ENCODE measurements around the gene RALGAPA1. TPM values are rescaled to one million over a fixed set of nuclear protein-coding genes. Genes with fewer than 3 reads are reported as not detected.
A peak's percentile ranks its signal among the peaks of the same experiment; 100 is the strongest.

The RALGAPA1 gene
- total RNA-seq, 1 experiment from 2014 or later = 31.7 TPM

DNA sequence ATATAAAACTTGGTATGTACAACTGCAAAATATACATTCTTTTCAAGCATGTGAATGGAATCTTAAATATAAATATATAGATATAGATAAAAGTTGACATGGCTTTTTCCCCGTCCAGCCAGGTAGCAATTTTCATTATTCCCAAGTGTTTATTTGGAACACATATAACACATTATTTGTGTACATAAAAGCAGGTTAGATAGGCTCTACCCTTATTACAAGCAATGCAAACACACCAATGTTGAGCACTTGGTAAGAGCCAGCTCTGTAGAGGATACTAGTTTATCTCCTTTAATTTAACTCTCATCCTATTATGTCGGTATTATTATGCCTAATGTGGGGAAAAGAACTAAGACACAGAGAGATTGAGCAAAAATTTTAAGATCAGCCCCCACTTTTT lies 282.1 kb downstream of the RALGAPA1 start:
- Mint-ChIP-seq H3K27ac (no peak overlapping the region), H3K36me3 (peaks cover 3% of the 10 kb centered on the region; the same call in 1 of the 2 replicates), H3K4me1 (no peaks in the 10 kb centered on the region), H3K9me3 (peaks cover 8% of the 10 kb centered on the region), H3K4me3 (no peak overlapping the region), H3K27me3 (ENCODE audit: low read depth) (peaks cover 47% of the 10 kb centered on the region)
- CTCF ChIA-PET = no interaction called here
- DNase-seq (ENCODE audit: low spot score) (no peak), ATAC-seq (no peak)
- TF ChIP-seq ZNF396 (CRISPR knock-in tag; IDR thresholded peaks at IDR 0.05; ENCODE audit: borderline replicate concordance) (no peak), JUN (CRISPR knock-in tag; IDR thresholded peaks at IDR 0.05) (no peak)
- POLR2A ChIA-PET = no interaction called here

DNA sequence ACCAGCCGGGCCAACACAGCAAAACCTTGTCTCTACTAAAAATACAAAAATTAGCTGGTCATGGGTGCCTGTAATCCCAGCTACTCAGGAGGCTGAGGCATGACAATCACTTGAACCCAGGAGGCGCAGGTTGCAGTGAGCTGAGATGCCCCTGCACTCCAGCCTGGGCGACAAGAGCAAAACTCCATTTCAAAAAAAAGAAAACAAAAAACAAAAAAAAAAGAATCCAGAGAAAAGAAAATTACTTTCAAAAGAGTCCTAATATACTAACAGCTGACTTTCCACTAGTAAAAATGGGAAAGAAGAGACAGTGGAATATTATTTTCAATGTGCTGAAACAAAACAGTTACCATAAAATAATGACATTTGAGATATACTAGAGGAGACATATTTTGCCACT lies 283.4 kb downstream of the RALGAPA1 start:
- ChIA-PET POLR2A (interaction anchor here (0.6 kb wide), 1 partner anchor 461 kb away, joined by 3 read pairs; no protein-coding TSS in a partner anchor), CTCF (no interaction called here)
- Mint-ChIP-seq H3K4me3 (no peak overlapping the region), H3K9me3 (peaks cover 8% of the 10 kb centered on the region), H3K36me3 (peaks cover 3% of the 10 kb centered on the region; the same call in 1 of the 2 replicates), H3K4me1 (no peaks in the 10 kb centered on the region), H3K27me3 (ENCODE audit: low read depth) (peaks cover 35% of the 10 kb centered on the region), H3K27ac (no peak overlapping the region)
- TF ChIP-seq, protein P1, sequence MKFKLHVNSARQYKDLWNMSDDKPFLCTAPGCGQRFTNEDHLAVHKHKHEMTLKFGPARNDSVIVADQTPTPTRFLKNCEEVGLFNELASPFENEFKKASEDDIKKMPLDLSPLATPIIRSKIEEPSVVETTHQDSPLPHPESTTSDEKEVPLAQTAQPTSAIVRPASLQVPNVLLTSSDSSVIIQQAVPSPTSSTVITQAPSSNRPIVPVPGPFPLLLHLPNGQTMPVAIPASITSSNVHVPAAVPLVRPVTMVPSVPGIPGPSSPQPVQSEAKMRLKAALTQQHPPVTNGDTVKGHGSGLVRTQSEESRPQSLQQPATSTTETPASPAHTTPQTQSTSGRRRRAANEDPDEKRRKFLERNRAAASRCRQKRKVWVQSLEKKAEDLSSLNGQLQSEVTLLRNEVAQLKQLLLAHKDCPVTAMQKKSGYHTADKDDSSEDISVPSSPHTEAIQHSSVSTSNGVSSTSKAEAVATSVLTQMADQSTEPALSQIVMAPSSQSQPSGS (CRISPR knock-in tag; IDR thresholded peaks at IDR 0.05; ENCODE audit: borderline replicate concordance, low read depth) = no peak
- peak; percentile 52; the same call in 1 of the 2 replicates for TF ChIP-seq ZNF317 (CRISPR knock-in tag; IDR thresholded peaks at IDR 0.05; ENCODE audit: borderline replicate concordance, low read depth)
- ATAC-seq = no peak
- DNase-seq (ENCODE audit: low spot score) = no peak

DNA sequence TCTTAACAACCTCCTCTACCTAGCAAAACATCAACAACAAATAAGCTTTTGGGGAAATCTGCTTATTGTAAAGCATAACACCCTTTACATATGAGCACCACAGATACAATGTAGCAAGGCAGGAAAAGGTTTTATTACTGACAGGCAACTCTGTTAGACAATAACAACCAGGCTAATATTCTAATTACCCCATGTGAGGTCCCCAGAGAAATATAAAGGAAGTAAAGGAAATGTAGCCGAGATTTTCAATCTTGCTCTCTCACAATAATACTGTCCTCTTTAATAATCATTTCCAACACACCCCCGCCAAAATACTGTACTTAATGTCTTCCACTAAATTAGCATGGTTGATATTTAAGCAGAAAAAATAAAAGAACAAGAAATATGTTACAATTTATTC lies 289.1 kb downstream of the RALGAPA1 start:
- Mint-ChIP-seq H3K27ac (no peak overlapping the region), H3K27me3 (ENCODE audit: low read depth) (0 out of 2 replicates have a peak, but pooled peaks cover 2% of the 10 kb centered on the region), H3K9me3 (peaks cover 11% of the 10 kb centered on the region), H3K4me1 (no peaks in the 10 kb centered on the region), H3K4me3 (no peak overlapping the region), H3K36me3 (peaks cover 3% of the 10 kb centered on the region; the same call in 1 of the 2 replicates)
- POLR2A ChIA-PET = no interaction called here
- no peak for TF ChIP-seq ETV6 (CRISPR knock-in tag; IDR thresholded peaks at IDR 0.05)
- no peak for TF ChIP-seq NR3C1 (CRISPR knock-in tag; conservative IDR thresholded peaks at IDR 0.05; ENCODE audit: low read depth)
- TF ChIP-seq, protein P2, sequence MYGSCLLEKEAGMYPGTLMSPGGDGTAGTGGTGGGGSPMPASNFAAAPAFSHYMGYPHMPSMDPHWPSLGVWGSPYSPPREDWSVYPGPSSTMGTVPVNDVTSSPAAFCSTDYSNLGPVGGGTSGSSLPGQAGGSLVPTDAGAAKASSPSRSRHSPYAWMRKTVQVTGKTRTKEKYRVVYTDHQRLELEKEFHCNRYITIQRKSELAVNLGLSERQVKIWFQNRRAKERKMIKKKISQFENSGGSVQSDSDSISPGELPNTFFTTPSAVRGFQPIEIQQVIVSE (CRISPR knock-in tag; IDR thresholded peaks at IDR 0.05; ENCODE audit: borderline replicate concordance) = no peak
- TF ChIP-seq, protein P3, sequence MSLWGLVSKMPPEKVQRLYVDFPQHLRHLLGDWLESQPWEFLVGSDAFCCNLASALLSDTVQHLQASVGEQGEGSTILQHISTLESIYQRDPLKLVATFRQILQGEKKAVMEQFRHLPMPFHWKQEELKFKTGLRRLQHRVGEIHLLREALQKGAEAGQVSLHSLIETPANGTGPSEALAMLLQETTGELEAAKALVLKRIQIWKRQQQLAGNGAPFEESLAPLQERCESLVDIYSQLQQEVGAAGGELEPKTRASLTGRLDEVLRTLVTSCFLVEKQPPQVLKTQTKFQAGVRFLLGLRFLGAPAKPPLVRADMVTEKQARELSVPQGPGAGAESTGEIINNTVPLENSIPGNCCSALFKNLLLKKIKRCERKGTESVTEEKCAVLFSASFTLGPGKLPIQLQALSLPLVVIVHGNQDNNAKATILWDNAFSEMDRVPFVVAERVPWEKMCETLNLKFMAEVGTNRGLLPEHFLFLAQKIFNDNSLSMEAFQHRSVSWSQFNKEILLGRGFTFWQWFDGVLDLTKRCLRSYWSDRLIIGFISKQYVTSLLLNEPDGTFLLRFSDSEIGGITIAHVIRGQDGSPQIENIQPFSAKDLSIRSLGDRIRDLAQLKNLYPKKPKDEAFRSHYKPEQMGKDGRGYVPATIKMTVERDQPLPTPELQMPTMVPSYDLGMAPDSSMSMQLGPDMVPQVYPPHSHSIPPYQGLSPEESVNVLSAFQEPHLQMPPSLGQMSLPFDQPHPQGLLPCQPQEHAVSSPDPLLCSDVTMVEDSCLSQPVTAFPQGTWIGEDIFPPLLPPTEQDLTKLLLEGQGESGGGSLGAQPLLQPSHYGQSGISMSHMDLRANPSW (CRISPR knock-in tag; conservative IDR thresholded peaks at IDR 0.05; ENCODE audit: low read depth) = no peak
- no peak for TF ChIP-seq NFYB (CRISPR knock-in tag; conservative IDR thresholded peaks at IDR 0.05; ENCODE audit: low read depth)
- no peak for TF ChIP-seq SP1 (CRISPR knock-in tag; conservative IDR thresholded peaks at IDR 0.05)
- TF ChIP-seq, protein P4, sequence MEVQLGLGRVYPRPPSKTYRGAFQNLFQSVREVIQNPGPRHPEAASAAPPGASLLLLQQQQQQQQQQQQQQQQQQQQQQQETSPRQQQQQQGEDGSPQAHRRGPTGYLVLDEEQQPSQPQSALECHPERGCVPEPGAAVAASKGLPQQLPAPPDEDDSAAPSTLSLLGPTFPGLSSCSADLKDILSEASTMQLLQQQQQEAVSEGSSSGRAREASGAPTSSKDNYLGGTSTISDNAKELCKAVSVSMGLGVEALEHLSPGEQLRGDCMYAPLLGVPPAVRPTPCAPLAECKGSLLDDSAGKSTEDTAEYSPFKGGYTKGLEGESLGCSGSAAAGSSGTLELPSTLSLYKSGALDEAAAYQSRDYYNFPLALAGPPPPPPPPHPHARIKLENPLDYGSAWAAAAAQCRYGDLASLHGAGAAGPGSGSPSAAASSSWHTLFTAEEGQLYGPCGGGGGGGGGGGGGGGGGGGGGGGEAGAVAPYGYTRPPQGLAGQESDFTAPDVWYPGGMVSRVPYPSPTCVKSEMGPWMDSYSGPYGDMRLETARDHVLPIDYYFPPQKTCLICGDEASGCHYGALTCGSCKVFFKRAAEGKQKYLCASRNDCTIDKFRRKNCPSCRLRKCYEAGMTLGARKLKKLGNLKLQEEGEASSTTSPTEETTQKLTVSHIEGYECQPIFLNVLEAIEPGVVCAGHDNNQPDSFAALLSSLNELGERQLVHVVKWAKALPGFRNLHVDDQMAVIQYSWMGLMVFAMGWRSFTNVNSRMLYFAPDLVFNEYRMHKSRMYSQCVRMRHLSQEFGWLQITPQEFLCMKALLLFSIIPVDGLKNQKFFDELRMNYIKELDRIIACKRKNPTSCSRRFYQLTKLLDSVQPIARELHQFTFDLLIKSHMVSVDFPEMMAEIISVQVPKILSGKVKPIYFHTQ (CRISPR knock-in tag; IDR thresholded peaks at IDR 0.05) = no peak
- no peak for TF ChIP-seq SMAD3 (CRISPR knock-in tag; IDR thresholded peaks at IDR 0.05; ENCODE audit: borderline replicate concordance)
- TF ChIP-seq, protein P1 (CRISPR knock-in tag; IDR thresholded peaks at IDR 0.05; ENCODE audit: borderline replicate concordance, low read depth) = no peak
- TF ChIP-seq, protein P5, sequence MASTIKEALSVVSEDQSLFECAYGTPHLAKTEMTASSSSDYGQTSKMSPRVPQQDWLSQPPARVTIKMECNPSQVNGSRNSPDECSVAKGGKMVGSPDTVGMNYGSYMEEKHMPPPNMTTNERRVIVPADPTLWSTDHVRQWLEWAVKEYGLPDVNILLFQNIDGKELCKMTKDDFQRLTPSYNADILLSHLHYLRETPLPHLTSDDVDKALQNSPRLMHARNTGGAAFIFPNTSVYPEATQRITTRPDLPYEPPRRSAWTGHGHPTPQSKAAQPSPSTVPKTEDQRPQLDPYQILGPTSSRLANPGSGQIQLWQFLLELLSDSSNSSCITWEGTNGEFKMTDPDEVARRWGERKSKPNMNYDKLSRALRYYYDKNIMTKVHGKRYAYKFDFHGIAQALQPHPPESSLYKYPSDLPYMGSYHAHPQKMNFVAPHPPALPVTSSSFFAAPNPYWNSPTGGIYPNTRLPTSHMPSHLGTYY (CRISPR knock-in tag; IDR thresholded peaks at IDR 0.05) = no peak
- TF ChIP-seq MYBL2 (CRISPR knock-in tag; IDR thresholded peaks at IDR 0.05) = no peak
- no peak for TF ChIP-seq SOX15 (CRISPR knock-in tag; IDR thresholded peaks at IDR 0.05)
- no peak for TF ChIP-seq ZNF138 (CRISPR knock-in tag; conservative IDR thresholded peaks at IDR 0.05)
- no peak for TF ChIP-seq NFE2L1 (CRISPR knock-in tag; IDR thresholded peaks at IDR 0.05)
- TF ChIP-seq ZNF423 (CRISPR knock-in tag; IDR thresholded peaks at IDR 0.05) = no peak
- no peak for TF ChIP-seq ZNF396 (CRISPR knock-in tag; IDR thresholded peaks at IDR 0.05; ENCODE audit: borderline replicate concordance)
- no peak for TF ChIP-seq TEAD1 (CRISPR knock-in tag; IDR thresholded peaks at IDR 0.05)
- no peak for DNase-seq (ENCODE audit: low spot score)
- ATAC-seq = no peak
- CTCF ChIA-PET = no interaction called here

All from WTC11 (cell line).